ENCODE results near the gene CTR9. TPM values are rescaled to one million over a fixed set of nuclear protein-coding genes. Genes with fewer than 3 reads are reported as not detected.

Gene CTR9
- total and polyA plus RNA-seq, 2 of the 13 experiments (the other 11 are each of a cell fraction or from before 2014, with no cell fraction given): 6.6 to 22.1 TPM

DNA sequence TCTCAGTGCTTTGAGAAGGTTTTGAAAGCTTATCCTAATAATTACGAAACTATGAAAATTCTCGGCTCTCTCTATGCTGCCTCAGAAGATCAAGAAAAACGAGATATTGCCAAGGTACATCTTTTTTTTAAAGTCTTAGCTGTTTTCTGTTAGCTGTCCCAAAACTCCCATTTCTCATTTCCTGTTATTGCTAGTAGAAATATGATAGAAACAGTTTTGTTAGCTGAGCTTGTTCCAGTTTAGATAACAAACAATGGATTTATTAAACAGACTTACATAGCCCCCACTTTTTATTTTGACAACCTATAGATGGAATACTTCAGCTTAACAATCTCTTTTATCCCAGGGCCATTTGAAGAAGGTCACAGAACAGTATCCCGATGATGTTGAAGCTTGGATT lies 12.7 kb downstream of the CTR9 start:
- FAIRE-seq (no peak), DNase-seq (ENCODE audit: low spot score) (no peak), ATAC-seq (no peak)
- Histone ChIP-seq H2AFZ (ENCODE audit: low read length) (no peak overlapping the region), H3K4me3 (replicated peaks in 1 of 3; ENCODE audit: insufficient read depth in 1 of 3, low read depth in 2 of 3, low read length in 3 of 3) (no peak overlapping the region), H3K36me3 (replicated peaks in 1 of 2; ENCODE audit: control insufficient read depth in 1 of 2, insufficient read depth in 2 of 2, low read length in 2 of 2) (peaks cover 12 to 47% of the 10 kb centered on the region in 2 experiments), H3K9me3 (ENCODE audit: low read length) (no peaks in the 10 kb centered on the region), H3K4me2 (ENCODE audit: low read depth, low read length) (no peak overlapping the region), H4K20me1 (ENCODE audit: insufficient read depth, low read length) (no peaks in the 10 kb centered on the region), H3K27me3 (ENCODE audit: control insufficient read depth in 1 of 2, insufficient read depth in 2 of 2, low read length in 2 of 2) (no peaks in the 10 kb centered on the region), H3K27ac (ENCODE audit: extremely low read length, insufficient read depth, low read length) (no peak overlapping the region), H3K9ac (ENCODE audit: insufficient read depth, low read depth, low read length) (no peak overlapping the region), H3K4me1 (ENCODE audit: insufficient read depth, low read length) (peaks cover 13% of the 10 kb centered on the region), H3K79me2 (ENCODE audit: insufficient read depth, low read length) (no peaks in the 10 kb centered on the region)
- ChIA-PET POLR2A (no interaction called here), CTCF (ENCODE audit: low intra/inter-chr PET ratio, low total read pairs) (no interaction called here)
- TF ChIP-seq, protein P1, sequence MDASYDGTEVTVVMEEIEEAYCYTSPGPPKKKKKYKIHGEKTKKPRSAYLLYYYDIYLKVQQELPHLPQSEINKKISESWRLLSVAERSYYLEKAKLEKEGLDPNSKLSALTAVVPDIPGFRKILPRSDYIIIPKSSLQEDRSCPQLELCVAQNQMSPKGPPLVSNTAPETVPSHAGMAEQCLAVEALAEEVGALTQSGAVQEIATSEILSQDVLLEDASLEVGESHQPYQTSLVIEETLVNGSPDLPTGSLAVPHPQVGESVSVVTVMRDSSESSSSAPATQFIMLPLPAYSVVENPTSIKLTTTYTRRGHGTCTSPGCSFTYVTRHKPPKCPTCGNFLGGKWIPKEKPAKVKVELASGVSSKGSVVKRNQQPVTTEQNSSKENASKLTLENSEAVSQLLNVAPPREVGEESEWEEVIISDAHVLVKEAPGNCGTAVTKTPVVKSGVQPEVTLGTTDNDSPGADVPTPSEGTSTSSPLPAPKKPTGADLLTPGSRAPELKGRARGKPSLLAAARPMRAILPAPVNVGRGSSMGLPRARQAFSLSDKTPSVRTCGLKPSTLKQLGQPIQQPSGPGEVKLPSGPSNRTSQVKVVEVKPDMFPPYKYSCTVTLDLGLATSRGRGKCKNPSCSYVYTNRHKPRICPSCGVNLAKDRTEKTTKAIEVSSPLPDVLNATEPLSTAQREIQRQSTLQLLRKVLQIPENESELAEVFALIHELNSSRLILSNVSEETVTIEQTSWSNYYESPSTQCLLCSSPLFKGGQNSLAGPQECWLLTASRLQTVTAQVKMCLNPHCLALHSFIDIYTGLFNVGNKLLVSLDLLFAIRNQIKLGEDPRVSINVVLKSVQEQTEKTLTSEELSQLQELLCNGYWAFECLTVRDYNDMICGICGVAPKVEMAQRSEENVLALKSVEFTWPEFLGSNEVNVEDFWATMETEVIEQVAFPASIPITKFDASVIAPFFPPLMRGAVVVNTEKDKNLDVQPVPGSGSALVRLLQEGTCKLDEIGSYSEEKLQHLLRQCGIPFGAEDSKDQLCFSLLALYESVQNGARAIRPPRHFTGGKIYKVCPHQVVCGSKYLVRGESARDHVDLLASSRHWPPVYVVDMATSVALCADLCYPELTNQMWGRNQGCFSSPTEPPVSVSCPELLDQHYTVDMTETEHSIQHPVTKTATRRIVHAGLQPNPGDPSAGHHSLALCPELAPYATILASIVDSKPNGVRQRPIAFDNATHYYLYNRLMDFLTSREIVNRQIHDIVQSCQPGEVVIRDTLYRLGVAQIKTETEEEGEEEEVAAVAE (CRISPR knock-in tag; IDR thresholded peaks at IDR 0.05; ENCODE audit: borderline replicate concordance): no peak
- BruUV-seq (replicated peaks): no TSS peak
- WGBS (ENCODE audit: low lambda C conversion rate): 96% methylated on average over 4 of the region's 4 CpGs
- in situ Hi-C loops (cut with HindIII; ENCODE audit: extremely low pct_ligation_motif_present, low pct_unique_long_range_greater_than_20kb): no loop called here
- intact Hi-C loops (cut with micrococcal nuclease; ENCODE audit: unreplicated experiment): no loop called here

DNA sequence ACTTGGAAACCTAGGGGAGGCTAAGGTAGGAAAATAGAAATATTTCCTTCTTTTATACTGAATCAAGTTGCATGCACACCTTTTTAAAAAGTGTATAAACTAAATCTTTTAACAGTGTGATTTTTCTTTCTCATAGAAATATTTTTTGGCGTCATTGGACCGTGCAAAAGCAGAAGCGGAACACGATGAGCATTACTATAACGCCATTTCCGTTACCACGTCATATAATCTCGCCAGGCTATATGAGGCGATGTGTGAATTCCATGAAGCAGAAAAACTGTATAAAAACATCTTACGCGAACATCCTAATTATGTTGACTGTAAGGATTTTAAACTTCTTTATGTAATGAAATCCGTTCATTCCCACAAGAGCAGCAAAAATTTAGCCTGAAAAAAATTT lies 13.4 kb downstream of the CTR9 start:
- POLR2A ChIA-PET: no interaction called here
- TF ChIP-seq, protein P2, sequence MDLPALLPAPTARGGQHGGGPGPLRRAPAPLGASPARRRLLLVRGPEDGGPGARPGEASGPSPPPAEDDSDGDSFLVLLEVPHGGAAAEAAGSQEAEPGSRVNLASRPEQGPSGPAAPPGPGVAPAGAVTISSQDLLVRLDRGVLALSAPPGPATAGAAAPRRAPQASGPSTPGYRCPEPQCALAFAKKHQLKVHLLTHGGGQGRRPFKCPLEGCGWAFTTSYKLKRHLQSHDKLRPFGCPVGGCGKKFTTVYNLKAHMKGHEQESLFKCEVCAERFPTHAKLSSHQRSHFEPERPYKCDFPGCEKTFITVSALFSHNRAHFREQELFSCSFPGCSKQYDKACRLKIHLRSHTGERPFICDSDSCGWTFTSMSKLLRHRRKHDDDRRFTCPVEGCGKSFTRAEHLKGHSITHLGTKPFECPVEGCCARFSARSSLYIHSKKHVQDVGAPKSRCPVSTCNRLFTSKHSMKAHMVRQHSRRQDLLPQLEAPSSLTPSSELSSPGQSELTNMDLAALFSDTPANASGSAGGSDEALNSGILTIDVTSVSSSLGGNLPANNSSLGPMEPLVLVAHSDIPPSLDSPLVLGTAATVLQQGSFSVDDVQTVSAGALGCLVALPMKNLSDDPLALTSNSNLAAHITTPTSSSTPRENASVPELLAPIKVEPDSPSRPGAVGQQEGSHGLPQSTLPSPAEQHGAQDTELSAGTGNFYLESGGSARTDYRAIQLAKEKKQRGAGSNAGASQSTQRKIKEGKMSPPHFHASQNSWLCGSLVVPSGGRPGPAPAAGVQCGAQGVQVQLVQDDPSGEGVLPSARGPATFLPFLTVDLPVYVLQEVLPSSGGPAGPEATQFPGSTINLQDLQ (CRISPR knock-in tag; IDR thresholded peaks at IDR 0.05): no peak
- TF ChIP-seq ZKSCAN5 (CRISPR knock-in tag; IDR thresholded peaks at IDR 0.05) (no peak), GLI4 (CRISPR knock-in tag; IDR thresholded peaks at IDR 0.05; ENCODE audit: borderline replicate concordance) (no peak), ZFYVE20 (CRISPR knock-in tag; IDR thresholded peaks at IDR 0.05; ENCODE audit: borderline replicate concordance, low read depth) (no peak), ZNF678 (CRISPR knock-in tag; IDR thresholded peaks at IDR 0.05) (no peak), PHB2 (IDR thresholded peaks at IDR 0.05; ENCODE audit: partially characterized antibody) (no peak), TCF7L2 (IDR thresholded peaks at IDR 0.05; ENCODE audit: low read depth, low read length) (no peak)
- TF ChIP-seq, protein P3, sequence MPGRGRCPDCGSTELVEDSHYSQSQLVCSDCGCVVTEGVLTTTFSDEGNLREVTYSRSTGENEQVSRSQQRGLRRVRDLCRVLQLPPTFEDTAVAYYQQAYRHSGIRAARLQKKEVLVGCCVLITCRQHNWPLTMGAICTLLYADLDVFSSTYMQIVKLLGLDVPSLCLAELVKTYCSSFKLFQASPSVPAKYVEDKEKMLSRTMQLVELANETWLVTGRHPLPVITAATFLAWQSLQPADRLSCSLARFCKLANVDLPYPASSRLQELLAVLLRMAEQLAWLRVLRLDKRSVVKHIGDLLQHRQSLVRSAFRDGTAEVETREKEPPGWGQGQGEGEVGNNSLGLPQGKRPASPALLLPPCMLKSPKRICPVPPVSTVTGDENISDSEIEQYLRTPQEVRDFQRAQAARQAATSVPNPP (CRISPR knock-in tag; IDR thresholded peaks at IDR 0.05): no peak

More for the DNA sequence above, 13.4 kb downstream of the CTR9 start:
- no peaks in the 10 kb centered on the region for H3K27me3 ChIP-seq (ENCODE audit: control insufficient read depth in 1 of 2, insufficient read depth in 2 of 2, low read length in 2 of 2)
- 98% methylated on average over 12 of the region's 12 CpGs for WGBS (ENCODE audit: low lambda C conversion rate)
- ATAC-seq (no peak), FAIRE-seq (no peak), DNase-seq (ENCODE audit: low spot score) (no peak)
- CTCF ChIA-PET (ENCODE audit: low intra/inter-chr PET ratio, low total read pairs): no interaction called here
- peaks cover 13% of the 10 kb centered on the region for H3K4me1 ChIP-seq (ENCODE audit: insufficient read depth, low read length)
- H2AFZ ChIP-seq (ENCODE audit: low read length): no peak overlapping the region
- in situ Hi-C loops (cut with HindIII; ENCODE audit: extremely low pct_ligation_motif_present, low pct_unique_long_range_greater_than_20kb): no loop called here
- H3K9me3 ChIP-seq (ENCODE audit: low read length): no peaks in the 10 kb centered on the region
- no peak overlapping the region for H3K27ac ChIP-seq (ENCODE audit: extremely low read length, insufficient read depth, low read length)
- H3K9ac ChIP-seq (ENCODE audit: insufficient read depth, low read depth, low read length): no peak overlapping the region
- peaks cover 10 to 49% of the 10 kb centered on the region in 2 experiments for H3K36me3 ChIP-seq (replicated peaks in 1 of 2; ENCODE audit: control insufficient read depth in 1 of 2, insufficient read depth in 2 of 2, low read length in 2 of 2)
- H3K79me2 ChIP-seq (ENCODE audit: insufficient read depth, low read length): no peaks in the 10 kb centered on the region
- H3K4me2 ChIP-seq (ENCODE audit: low read depth, low read length): no peak overlapping the region
- intact Hi-C loops (cut with micrococcal nuclease; ENCODE audit: unreplicated experiment): no loop called here
- no peaks in the 10 kb centered on the region for H4K20me1 ChIP-seq (ENCODE audit: insufficient read depth, low read length)
- H3K4me3 ChIP-seq (replicated peaks in 1 of 3; ENCODE audit: insufficient read depth in 1 of 3, low read depth in 2 of 3, low read length in 3 of 3): no peak overlapping the region
- BruUV-seq (replicated peaks): no TSS peak

Data from HepG2 (cell line).